ENCODE results near the gene NFATC1.

NFATC1 gene

DNA sequence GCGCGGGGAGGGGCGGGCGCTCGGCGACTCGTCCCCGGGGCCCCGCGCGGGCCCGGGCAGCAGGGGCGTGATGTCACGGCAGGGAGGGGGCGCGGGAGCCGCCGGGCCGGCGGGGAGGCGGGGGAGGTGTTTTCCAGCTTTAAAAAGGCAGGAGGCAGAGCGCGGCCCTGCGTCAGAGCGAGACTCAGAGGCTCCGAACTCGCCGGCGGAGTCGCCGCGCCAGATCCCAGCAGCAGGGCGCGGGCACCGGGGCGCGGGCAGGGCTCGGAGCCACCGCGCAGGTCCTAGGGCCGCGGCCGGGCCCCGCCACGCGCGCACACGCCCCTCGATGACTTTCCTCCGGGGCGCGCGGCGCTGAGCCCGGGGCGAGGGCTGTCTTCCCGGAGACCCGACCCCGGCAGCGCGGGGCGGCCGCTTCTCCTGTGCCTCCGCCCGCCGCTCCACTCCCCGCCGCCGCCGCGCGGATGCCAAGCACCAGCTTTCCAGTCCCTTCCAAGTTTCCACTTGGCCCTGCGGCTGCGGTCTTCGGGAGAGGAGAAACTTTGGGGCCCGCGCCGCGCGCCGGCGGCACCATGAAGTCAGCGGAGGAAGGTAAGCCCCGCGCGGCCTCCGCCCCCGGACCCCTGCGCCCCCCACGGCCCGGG, at the start of gene NFATC1:
NFATC1 (plus strand) TSS at position 170 of the 644 bp plus-strand sequence; CDS start at position 465, 295 bp downstream.
- H3K4me3 ChIP-seq (ENCODE audit: low read depth, low read length), result peak within 1 kb of the TSS; percentile 45

DNA sequence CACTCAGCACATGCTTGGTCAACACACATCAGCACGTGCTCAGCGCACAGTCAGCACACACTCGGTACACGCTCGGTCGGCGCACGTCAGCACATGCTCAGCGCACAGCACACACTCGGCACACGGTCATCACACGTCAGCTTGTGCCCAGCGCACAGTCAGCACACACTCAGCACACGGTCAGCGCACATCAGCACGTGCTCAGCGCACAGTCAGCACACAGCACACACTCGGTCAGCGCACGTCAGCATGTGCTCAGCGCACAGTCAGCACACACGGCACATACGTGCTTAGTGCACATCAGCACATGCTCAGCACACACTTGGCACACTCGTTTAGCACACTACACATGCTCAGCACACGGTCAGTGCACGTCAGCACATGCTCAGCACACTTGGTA, 49.7 kb upstream of the NFATC1 start:
- no peak overlapping the region for H3K4me3 ChIP-seq (ENCODE audit: low read depth, low read length)
- DNase-seq (ENCODE audit: low read depth), result no peak

More for the DNA sequence above, at the start of gene NFATC1:
- DNase-seq (ENCODE audit: low read depth), result peak; percentile 22

DNA sequence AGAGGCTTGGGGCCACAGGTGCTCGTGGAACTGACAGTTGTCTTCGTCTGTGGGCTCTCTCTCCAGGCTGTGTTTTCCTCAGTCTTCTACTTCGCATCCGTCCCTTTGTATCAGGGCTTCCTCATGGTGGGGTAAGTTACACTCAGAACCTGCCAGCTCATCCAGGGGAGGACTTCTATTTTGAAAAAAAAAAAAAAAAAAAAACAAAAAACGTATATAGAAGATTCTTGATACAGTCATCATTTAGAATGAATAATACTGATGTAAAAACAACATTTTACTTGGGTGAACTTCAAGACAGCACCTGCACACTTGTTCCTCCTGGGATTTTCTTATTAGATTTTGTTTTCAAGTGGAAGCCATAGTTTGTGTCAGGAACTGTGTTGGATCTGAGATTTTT, 47.7 kb upstream of the NFATC1 start:
- H3K4me3 ChIP-seq (ENCODE audit: low read depth, low read length), result no peak overlapping the region
- no peak for DNase-seq (ENCODE audit: low read depth)

DNA sequence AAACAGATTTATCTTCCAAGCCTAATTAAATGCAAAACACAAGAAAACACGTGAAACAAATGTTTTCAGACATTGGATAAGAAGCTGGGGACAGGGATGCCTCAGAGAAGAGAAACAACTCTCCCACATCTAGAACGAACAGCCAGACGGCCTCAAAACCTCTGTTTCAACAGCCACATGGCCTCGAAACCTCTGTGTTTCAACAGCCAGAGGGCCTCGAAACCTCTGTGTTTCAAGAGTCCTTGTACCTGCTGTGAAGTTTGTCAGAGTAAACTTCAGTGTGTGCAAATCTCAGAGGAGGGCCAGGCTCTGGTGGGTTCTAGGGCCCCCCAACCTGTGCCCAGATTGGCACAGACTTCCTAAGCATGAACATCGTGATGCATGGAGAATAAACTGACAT, 43.3 kb upstream of the NFATC1 start:
- DNase-seq (ENCODE audit: low read depth), result no peak
- H3K4me3 ChIP-seq (ENCODE audit: low read depth, low read length), result no peak overlapping the region

DNA sequence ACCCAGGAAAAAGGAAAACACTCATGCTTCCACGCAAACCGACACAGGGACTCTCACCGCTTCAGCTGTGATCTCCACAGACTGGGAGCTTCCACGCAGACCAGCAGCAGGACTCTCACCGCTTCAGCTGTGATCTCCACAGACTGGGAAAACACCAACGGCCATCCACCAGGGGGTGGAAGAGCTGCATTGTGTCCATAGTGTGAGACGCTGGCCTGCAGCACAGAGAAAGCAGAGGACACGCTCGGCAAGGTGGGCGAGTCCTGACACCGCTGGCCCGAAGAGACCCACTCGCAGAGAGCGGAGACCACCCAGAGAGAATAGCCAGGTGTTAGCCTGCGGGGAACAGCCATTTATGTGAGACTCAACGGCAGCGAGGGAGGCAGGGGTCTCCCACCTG, 42.5 kb upstream of the NFATC1 start:
- H3K4me3 ChIP-seq (ENCODE audit: low read depth, low read length), result no peak overlapping the region
- DNase-seq (ENCODE audit: low read depth), result no peak

DNA sequence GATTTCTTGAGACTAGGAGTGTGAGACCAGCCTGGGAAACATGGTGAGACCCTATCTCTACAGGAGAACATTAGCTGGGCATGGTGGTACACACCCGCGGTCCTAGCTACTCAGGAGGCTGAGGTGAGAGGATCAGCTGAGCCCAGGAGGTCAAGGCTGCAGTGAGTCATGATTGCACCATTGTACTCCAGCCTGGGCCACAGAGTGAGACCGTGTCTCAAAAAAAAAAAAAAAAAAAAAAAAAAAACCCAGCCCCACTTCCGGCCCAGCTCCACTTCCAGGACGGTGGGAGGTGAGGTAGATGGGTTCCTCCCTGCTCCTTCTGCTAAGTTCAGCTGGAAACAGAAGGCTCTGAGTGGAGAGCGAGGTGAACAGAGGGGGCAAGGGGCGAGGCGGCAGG, 41.4 kb upstream of the NFATC1 start:
- H3K4me3 ChIP-seq (ENCODE audit: low read depth, low read length), result no peak overlapping the region
- no peak for DNase-seq (ENCODE audit: low read depth)

DNA sequence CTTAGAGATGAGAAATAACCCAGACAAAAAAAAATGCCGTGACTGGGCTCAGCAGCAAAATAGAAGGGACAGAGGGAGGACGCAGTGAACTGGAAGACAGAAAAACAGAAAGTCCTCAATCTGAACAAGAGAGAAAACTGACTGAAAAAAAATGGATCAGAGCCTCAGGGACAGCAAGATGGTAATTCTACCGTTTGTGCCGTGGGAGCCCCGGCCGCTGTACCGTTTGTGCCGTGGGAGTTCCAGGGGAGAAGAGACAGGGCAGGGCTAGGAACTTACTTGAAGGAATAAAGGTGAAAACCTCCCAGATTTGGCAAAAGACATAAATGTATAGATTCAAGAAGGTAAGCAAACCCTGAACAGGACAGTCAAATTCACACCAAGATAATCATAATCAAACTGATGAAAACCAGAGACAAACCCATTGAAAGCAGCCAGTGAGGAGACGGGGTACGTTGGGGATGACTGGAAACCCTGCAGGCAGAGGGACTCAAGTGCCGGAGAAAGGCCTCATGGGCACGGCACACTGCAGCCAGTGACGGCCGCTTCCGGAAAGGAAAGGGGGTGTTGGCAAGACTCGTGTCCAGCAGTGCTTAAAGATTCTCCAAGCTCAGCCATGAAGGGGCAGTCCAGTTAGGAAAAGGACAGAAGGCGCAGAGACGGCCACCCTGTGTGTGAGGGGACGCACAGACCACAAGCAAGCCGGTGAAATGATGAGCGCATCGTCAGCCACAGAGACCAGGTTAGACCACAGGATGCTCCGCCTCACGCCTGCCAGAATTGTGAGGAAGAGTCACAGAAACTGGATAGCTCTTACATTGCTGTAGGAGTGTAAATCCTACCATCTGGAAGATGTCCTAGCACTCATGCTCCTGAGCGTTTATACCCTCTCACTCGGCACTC, 40.0 kb upstream of the NFATC1 start:
- H3K4me3 ChIP-seq (ENCODE audit: low read depth, low read length), result no peak overlapping the region
- no peak for DNase-seq (ENCODE audit: low read depth)

DNA sequence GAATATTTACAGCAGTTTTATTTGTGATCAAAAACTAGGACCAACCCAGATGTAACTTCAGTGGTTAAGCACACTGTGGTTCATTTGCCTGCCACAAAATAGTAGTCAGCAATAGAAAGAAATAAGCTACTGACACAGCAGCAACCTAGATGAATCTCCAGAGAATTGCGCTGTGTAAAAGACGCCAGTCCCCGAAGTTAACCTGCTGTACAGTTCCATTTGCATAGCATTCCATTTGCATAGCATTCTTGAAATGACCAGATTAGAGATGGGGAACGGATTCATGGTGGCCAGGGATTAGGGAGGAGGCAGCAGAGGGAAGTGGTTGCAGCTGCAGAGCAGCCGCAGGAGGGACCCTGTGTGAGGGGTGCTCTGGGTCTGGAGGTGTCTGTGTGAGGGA, 39.3 kb upstream of the NFATC1 start:
- DNase-seq (ENCODE audit: low read depth), result no peak
- no peak overlapping the region for H3K4me3 ChIP-seq (ENCODE audit: low read depth, low read length)

DNA sequence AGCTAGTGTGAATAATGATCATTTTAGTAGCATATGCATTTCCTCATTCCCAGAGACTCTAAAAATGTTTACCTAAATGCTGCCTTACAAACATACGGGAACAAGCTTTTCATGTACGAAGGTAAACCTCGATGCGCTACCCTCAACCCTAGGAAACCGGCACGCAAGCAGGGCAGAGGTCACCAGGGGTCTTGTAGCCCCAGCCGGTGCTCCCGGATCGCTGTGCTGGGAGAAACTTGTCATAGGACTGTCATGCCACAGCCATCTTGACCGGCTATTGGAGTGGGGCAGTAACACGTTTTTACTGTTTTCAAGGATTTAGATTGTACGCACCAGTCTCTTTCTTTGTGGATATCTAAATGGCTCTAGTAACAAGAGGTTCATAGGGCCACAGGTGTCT, 34.8 kb upstream of the NFATC1 start:
- no peak overlapping the region for H3K4me3 ChIP-seq (ENCODE audit: low read depth, low read length)
- DNase-seq (ENCODE audit: low read depth), result no peak

DNA sequence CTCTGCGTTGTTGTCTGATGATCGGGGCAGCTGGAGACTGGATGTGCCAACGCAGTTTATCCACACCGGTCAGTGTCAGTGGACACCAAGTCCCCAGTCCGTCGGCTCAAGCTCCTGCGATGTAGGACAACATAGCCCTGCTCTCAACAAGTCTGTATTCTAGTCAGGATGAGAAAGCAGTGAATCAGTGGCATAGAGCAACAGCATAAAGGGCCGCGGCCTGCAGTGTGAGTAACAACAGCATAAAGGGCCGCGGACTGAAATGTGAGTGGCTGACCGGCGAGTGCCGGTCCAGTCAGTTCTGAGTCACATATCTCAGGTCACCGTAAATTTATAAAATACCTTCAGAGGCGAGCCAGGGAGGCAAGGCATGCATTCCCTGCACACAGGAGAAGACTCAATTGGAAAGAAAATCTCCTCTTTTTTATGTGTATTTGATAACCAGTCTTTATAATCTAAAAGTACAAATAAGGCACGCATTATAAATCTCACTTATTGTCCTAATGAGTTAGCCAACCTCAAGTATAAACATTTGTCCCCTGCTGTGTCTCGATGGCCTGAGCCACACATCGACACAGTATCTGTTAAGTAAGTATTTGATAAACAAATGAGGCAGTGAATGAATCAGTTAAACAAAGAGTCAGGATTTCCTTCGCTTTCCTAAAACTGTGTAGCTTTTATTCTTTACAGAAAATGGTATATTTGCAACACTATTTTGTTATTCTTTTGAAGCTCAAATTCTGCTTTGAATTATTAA, 33.8 kb upstream of the NFATC1 start:
- H3K4me3 ChIP-seq (ENCODE audit: low read depth, low read length), result no peak overlapping the region
- DNase-seq (ENCODE audit: low read depth), result peak; percentile 61

DNA sequence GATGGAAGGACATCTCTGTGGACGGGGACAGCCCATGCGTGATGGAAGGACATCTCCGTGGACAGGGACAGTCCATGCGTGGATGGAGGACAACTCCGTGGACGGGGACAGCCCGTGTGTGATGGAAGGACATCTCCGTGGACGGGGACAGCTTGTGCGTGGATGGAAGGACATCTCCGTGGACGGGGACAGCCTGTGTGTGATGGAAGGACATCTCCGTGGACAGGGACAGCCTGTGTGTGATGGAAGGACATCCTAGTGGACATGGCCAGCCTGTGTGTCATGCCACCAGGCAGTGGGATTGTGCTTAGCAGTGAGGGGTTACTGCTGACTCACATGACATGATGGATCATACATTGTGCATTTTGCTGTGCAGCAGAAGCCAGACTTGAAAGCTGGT, 30.0 kb upstream of the NFATC1 start:
- no peak for DNase-seq (ENCODE audit: low read depth)
- no peak overlapping the region for H3K4me3 ChIP-seq (ENCODE audit: low read depth, low read length)

DNA sequence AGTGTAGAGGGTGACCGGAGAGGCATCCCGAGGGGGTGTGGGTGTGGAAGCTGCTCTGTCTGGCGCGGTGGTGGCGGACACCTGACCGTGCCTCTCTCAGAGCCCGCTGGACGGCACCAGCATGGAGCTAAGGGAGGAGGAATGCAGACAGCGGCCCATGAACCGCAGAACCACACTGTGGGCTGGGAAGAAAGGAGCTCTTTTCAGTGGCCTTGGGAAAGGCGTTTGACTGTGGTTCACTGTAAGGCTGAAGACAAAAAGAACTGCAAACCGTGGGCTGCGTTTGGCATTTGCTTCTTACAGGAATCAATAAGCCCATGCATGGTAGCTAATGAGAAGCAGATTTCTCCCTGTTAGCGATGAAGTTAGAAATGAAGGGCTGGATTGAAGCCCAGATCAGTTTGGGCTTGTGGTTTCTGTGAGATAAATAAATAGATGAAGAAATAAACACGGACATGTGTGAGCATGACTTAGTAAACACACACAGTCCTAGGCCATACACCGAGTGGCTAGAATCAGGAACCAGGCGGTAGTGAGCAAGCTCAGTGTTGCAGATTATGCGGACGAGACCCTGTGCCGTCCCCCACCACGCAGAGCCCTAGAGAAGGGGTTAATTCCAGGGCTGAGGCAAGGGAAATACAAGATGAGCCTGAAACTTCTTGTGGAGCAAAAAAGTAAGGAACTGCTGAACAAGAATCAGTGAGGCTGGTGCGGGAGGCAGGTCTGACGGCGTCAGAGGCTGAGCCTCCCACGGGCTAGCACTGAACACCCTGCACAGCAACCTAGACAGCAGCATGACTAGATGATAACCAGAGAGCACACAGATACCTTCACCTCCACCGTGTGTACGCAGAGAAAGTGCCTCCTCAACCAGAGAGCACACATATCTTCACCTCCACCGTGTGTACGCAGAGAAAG, 29.3 kb upstream of the NFATC1 start:
- peak; percentile 51 for DNase-seq (ENCODE audit: low read depth)
- no peak overlapping the region for H3K4me3 ChIP-seq (ENCODE audit: low read depth, low read length)

DNA sequence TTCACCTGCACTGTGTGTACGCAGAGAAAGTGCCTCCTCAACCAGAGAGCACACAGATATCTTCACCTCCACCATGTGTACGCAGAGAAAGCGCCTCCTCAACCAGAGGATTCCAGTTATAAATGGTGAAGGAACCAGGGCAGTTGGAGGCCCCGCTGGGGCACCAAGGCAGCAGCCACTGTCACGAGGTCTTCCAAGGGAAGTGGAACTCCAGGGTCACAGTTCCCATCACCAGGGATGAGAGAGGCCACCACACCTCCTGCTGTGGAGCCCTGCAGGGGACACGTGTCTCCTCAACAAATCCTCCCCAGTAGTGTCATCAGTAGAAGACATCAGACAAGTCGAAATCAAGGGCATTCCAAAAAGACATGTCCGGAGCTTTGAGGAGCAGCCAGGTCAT, 28.2 kb upstream of the NFATC1 start:
- no peak for DNase-seq (ENCODE audit: low read depth)
- H3K4me3 ChIP-seq (ENCODE audit: low read depth, low read length), result no peak overlapping the region

DNA sequence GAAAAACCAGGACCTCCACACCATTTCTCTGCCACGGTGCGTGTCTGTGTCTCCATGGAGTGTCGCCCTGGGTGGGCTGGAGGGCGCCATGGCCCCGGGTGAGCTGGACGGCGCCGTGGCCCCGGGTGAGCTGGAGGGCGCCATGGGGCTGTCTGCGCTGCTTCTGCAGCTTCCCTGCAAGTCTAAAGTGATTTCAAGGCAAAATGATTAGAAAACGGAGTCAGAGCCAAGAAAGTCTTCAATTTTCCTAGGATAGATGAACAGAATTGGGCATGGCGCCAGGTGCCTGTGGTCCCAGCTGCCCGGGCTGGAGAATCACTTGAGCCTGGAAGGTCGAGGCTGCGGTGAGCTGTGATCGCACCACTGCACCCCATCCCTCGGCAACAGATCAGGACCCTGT, 27.7 kb upstream of the NFATC1 start:
- H3K4me3 ChIP-seq (ENCODE audit: low read depth, low read length), result no peak overlapping the region

DNA sequence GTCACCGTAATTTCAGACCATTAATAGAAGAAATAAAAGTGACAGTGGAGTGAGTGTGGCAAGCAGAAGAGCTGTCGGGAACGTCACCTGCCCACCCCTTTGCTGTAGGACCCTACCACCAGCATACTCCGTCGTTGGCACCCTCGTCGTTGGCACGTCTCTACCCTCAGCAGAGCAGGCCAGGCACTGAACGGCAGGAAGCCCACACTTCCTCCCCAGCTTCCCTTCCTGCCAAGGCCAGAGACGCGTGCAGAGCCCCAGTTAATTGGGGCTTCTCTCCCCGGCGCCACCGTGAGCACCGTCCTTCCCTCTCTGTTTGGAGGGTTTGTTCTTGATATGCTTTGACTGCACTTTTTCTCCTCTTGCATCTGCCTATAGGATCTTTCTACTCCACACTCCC, 27.0 kb upstream of the NFATC1 start:
- no peak for DNase-seq (ENCODE audit: low read depth)
- no peak overlapping the region for H3K4me3 ChIP-seq (ENCODE audit: low read depth, low read length)

More for the DNA sequence above, 27.7 kb upstream of the NFATC1 start:
- DNase-seq (ENCODE audit: low read depth), result no peak

DNA sequence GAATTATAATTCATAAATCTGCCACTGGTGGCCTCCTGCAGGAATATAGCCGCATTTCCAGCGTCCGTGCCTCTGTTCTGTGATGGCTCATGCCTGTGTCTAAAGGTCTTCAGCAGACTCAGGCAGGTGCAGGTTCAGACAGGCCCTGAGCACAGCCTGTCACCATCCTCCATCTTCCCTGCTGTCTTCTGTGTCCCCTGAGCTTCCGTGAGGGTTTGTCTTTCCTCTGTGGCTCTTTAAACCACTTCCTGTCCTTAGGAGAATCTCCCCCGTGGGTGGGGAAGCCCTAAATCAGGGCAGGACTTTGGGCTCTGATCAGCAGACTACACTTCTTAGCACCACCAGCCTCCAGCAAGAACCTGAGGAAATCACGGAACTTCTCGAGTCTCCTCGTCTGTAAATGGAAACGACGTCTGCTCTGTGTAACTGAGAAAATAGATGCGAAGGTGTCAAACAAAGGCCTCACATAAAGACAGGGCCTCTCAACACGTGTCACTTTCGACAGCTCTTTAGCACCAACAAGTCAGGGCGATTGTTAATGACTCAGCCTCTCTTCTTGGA, 24.1 kb upstream of the NFATC1 start:
- H3K4me3 ChIP-seq (ENCODE audit: low read depth, low read length), result no peak overlapping the region
- no peak for DNase-seq (ENCODE audit: low read depth)

DNA sequence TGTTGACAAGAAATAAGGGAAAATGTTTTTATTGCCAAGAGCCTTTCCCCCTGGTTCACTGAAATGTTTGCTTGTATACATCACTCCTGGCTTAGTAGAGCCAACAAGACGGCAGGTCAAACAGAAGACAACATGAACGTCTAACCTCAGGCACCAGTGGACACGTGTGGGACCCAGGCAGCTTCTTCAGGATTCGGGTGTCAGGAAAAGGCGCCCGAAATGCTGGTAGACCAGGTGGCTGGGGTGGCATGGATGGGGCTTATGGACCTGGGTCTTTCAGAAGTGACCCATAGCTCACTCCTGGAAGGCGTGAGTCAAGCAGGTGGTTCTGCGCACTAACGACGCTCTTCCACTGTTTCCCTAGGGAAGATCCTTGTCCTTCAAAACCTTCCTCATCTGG, 23.3 kb upstream of the NFATC1 start:
- no peak for DNase-seq (ENCODE audit: low read depth)
- H3K4me3 ChIP-seq (ENCODE audit: low read depth, low read length), result no peak overlapping the region

DNA sequence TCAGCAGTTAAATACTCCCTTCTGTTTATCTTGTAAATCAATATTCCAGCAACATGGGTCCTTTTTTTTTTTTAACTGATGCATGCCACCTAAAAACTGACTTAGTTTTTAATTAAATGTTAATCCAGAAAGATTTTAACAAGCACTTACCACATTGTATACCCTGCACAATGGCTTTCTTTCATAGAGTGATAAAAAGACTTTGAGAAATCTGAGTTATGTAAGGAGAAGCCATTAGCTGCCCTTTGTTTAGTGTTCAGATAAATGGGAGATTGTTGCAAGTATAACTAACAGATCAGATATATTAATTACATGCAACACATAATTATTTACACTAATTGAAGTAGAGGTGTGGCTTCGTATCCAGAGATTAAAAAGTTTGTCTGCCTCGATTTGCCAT, 22.7 kb upstream of the NFATC1 start:
- DNase-seq (ENCODE audit: low read depth), result no peak
- no peak overlapping the region for H3K4me3 ChIP-seq (ENCODE audit: low read depth, low read length)

DNA sequence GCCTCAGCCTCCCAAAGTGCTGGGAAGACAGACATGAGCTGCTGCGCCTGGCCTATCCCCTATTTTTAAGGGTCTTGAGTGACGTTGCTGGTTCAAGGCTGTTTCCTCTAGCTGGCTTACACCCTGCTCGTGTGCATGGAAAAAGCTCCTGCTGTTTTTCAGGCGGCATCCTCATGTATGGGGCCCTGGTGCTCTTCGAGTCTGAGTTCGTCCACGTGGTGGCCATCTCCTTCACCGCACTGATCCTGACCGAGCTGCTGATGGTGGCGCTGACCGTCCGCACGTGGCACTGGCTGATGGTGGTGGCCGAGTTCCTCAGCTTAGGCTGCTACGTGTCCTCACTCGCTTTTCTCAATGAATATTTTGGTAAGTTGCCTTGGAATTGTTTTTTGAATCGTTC, 22.0 kb upstream of the NFATC1 start:
- H3K4me3 ChIP-seq (ENCODE audit: low read depth, low read length), result no peak overlapping the region
- no peak for DNase-seq (ENCODE audit: low read depth)

Measured in skeletal muscle cell (primary cell).